GM10248 (cell line): ENCODE measurements around the gene LAMA2.

ENCODE experiments used
- CTCF ChIA-PET: fragments of 300-600 bp; sonication (Branson Sonifier 250); formaldehyde crosslinking; extraction: SDS; loops from one replicate; lab custom pipeline; 2021; ENCODE audit warnings: antibody characterized with exemption; lab: Yijun Ruan, JAX
- POLR2A ChIA-PET: fragments of 350-650 bp; sonication (Branson Sonifier 250); formaldehyde crosslinking; extraction: SDS; loops from one replicate; lab custom pipeline; 2020; ENCODE audit warnings: antibody characterized with exemption; lab: Yijun Ruan, JAX
- DNase-seq: peaks from one replicate; pipeline ENCODE4 v3.0.0; 2012; ENCODE audit errors: extremely low spot score
- TF ChIP-seq, protein P1 (sequence below): IDR thresholded peaks from 2 replicates; pipeline ENCODE4 v1.5.1; 2012; ENCODE audit warnings: mild to moderate bottlenecking, low read depth; ENCODE audit errors: extremely low read depth, missing control alignments, control extremely low read depth

Gene LAMA2

DNA sequence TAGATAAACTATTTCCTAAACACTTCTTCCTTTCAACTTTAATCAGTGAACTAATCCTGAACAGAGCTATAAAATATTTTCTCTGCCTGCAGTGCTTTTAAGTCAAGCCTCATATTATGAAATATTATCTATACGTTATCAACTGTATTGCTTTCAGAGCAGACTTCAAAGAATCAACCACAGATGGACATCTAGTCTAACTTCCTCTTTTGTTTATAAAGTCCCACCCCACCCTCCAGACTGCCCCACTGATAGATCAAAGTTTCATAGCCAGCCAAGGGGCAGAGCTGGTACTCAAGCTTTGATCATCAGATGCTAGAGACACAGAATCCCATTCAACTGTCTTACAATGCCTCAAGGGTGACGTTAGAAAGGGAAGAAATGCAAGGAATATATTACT, 308.3 kb downstream of the LAMA2 start:
- TF ChIP-seq, protein P1, sequence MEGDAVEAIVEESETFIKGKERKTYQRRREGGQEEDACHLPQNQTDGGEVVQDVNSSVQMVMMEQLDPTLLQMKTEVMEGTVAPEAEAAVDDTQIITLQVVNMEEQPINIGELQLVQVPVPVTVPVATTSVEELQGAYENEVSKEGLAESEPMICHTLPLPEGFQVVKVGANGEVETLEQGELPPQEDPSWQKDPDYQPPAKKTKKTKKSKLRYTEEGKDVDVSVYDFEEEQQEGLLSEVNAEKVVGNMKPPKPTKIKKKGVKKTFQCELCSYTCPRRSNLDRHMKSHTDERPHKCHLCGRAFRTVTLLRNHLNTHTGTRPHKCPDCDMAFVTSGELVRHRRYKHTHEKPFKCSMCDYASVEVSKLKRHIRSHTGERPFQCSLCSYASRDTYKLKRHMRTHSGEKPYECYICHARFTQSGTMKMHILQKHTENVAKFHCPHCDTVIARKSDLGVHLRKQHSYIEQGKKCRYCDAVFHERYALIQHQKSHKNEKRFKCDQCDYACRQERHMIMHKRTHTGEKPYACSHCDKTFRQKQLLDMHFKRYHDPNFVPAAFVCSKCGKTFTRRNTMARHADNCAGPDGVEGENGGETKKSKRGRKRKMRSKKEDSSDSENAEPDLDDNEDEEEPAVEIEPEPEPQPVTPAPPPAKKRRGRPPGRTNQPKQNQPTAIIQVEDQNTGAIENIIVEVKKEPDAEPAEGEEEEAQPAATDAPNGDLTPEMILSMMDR, result no peak
- DNase-seq, result no peak
- CTCF ChIA-PET, result interaction anchor here (1.0 kb wide), 1 partner anchor 19 kb away, joined by 3 read pairs; no protein-coding TSS in a partner anchor
- POLR2A ChIA-PET, result no interaction called here

DNA sequence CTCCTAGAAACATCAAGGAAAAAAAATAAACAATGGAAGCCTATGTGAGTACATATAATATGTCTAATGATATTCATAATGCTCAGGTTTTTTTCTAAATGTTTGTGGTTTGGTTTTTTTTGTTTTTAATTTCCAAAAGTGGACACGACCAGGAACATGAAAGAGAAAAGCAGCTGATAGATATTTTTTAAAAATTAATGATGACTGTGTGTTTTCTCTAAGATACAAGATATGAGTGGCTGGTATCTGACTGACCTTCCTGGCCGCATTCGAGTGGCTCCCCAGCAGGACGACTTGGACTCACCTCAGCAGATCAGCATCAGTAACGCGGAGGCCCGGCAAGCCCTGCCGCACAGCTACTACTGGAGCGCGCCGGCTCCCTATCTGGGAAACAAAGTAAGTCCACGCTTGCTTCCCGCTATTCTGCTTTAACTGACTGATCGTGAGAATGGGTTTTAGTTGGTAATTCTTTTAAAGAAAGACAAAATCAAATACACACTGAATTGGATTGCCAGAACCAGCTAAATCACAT, 309.6 kb downstream of the LAMA2 start:
- ChIA-PET POLR2A (no interaction called here), CTCF (no interaction called here)
- DNase-seq, result no peak
- TF ChIP-seq, protein P1, result no peak

DNA sequence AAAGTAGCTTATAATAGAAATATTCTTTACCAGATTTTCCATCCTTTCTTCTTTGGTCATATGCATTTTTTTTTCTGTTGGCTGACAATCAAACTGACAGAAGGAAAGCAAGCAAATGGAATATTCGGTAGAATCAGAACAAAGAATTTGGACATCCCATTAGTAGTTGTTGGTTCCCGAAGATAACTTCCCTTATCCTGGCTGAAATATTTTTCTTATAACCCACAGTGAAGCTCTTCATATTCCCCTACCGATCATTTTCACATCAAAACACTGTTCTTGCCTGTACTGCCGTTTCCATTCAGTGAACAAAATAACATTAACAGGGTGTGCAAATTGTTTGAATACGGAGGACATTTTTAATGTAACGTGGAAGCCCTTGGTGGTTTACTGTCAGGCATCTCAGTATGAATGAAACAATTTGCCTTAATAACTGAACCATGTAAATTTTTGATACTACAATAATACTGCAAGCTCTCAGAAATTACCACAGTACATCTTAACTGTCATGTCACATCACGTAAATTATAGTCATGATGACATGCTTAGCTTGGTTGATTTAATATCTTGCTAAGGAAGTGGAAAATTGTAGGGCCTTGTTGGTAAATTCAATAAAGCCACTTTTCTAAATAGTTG, 311.5 kb downstream of the LAMA2 start:
- POLR2A ChIA-PET, result no interaction called here
- TF ChIP-seq, protein P1, result no peak
- CTCF ChIA-PET, result interaction anchor here (1.0 to 1.2 kb wide), 2 partner anchors 9 to 58 kb away, joined by 3 to 4 read pairs; no protein-coding TSS in a partner anchor
- no peak for DNase-seq

DNA sequence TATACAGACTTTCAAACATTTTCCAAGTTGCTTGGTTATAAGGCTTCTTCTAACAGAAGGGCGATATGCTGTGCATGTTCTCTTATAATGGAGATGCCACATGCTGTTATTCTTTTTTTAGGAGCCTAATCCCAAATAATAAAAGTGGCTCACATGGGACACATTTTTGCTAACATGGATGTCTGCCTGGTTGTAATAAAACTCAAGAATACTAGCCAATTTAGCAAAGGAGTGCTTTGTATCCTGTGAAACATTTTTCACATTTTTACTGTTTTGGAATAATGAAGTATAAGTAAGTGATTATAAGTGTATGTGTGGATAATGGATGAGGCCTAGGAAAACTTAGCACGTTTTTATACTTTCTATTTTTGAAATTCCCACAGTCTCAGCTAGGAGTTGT, 312.2 kb downstream of the LAMA2 start:
- ChIA-PET CTCF (interaction anchor here (1.0 kb wide), 2 partner anchors 34 to 57 kb away, joined by 3 read pairs; no protein-coding TSS in a partner anchor), POLR2A (no interaction called here)
- TF ChIP-seq, protein P1, result no peak
- no peak for DNase-seq

DNA sequence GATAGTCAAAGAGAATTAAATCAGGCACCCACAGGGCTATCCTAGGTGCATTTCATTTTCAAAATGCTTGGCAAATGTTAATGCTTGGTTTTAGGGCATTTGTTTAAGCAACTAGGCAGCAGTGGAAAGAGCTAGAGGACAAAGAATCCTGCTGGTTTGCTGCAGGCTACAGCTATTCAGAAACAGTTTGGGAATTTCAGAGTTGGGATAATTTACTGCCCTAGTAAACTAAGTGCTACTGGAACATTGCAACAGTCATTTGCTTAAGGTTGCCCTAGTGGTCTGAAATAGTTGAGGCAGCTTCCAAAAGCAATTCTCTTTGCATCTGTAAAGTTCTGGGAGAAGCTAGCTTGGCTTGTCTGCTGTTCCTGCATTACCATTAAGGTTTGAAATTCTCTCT, 312.7 kb downstream of the LAMA2 start:
- ChIA-PET CTCF (interaction anchor here (0.9 to 1.0 kb wide), 3 partner anchors 34 to 57 kb away, joined by 3 read pairs; no protein-coding TSS in a partner anchor), POLR2A (no interaction called here)
- TF ChIP-seq, protein P1, result no peak
- no peak for DNase-seq

DNA sequence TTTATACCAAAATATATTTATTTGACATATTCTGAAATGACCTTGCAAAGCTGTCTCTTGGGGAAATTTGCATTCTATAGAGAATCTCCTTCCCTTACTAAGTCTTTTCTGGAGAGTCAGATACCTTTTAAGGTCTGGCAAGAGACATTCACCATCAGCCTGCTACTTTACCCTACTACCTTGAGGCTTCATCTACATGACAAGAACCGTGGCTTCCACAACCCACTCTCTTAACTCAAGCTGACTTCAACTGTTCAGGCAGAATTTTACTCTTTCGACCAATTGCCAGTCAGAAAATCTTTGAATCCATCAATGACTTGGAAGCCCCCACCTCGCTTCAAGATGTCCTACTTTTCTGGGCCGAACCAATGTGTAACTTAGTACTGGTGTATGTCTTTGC, 314.2 kb downstream of the LAMA2 start:
- ChIA-PET POLR2A (no interaction called here), CTCF (no interaction called here)
- TF ChIP-seq, protein P1, result no peak

More for the DNA sequence above, 314.2 kb downstream of the LAMA2 start:
- DNase-seq, result no peak
